Measurements from ENCODE around the gene ZNF140.

- TF ChIP-seq CTCF (IDR thresholded peaks at IDR 0.05) (no peak), EP300 (IDR thresholded peaks at IDR 0.05) (no peak), POLR2A (IDR thresholded peaks at IDR 0.05) (no peak)
Observed at GRCh38 chr12:133156125-133156690, 75.5 kb downstream of the ZNF140 start.
